ENCODE measurements around the gene PRR36.

The PRR36 gene

DNA sequence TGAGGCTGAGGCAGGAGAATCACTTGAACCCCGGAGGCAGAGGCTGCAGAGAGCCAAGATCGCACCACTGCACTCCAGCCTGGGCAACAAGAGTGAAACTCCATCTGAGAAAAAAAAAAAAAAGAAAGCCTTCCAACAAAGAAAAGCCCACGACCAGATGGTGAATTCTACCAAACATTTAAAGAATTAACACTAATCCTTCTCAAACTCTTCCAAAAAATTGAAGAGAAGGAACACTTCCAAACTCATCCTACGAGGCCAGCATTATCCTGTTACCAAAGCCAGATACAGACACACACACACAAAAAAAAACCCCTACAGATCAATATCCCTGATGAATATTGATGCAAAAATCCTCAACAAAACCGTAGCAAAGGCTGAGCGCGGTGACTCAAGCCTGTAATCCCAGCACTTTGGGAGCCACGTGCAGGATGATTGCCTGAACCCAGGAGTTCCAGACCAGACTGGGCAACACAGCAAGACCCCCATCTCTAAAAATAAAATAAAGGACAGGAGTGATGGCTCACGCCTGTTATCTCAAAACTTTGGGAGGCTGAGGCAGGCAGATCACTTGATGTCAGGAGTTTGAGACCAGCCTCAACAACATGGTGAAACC is 50.4 kb downstream of the PRR36 start:
- no peak overlapping the region for H3K4me3 ChIP-seq (ENCODE audit: low read length)
- no peak for DNase-seq (ENCODE audit: low read depth)
- no peak for TF ChIP-seq CTCF (conservative IDR thresholded peaks at IDR 0.05; ENCODE audit: low read depth, low read length)

GRCh38 chr19:7822910-7823515 is 51.2 kb downstream of the PRR36 start:
- DNase-seq (ENCODE audit: low read depth) = no peak
- no peak for TF ChIP-seq CTCF (conservative IDR thresholded peaks at IDR 0.05; ENCODE audit: low read depth, low read length)
- H3K4me3 ChIP-seq (ENCODE audit: low read length) = no peak overlapping the region

- H3K4me3 ChIP-seq (ENCODE audit: low read length) = no peak overlapping the region
- no peak for TF ChIP-seq CTCF (conservative IDR thresholded peaks at IDR 0.05; ENCODE audit: low read depth, low read length)
Observed at GRCh38 chr19:7820588-7820987, 53.6 kb downstream of the PRR36 start.

GRCh38 chr19:7819337-7819736 is 54.9 kb downstream of the PRR36 start:
- H3K4me3 ChIP-seq (ENCODE audit: low read length) = no peak overlapping the region
- no peak for DNase-seq (ENCODE audit: low read depth)
- TF ChIP-seq CTCF (conservative IDR thresholded peaks at IDR 0.05; ENCODE audit: low read depth, low read length) = no peak

More at GRCh38 chr19:7820588-7820987, 53.6 kb downstream of the PRR36 start:
- no peak for DNase-seq (ENCODE audit: low read depth)

DNA sequence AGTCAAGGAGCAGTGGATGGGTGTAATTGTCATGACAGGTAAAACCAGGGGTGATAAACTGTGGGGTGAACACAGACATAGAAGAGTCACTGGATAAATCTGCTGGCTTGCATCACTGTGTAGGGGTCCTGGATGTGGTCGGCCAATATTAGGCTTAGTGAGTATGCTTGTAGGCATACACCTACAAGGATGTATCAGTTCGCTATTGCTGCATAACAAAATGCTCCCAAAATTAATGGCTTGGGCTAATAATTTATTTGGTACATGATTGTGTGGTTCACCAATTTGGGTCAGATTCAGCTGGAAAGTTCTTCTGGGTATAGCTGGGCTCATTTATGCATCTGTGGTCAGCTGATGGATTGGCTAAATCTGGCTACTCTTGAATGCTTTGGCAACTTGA is 55.4 kb downstream of the PRR36 start:
- DNase-seq (ENCODE audit: low read depth) = no peak
- H3K4me3 ChIP-seq (ENCODE audit: low read length) = no peak overlapping the region
- no peak for TF ChIP-seq CTCF (conservative IDR thresholded peaks at IDR 0.05; ENCODE audit: low read depth, low read length)

Measured in retinal pigment epithelial cell (primary cell).